Measurements from ENCODE around the gene PKP2. TPM values are rescaled to one million over a fixed set of nuclear protein-coding genes. Genes with fewer than 3 reads are reported as not detected.
A peak's percentile ranks its signal among the peaks of the same experiment; 100 is the strongest.

The PKP2 gene
- total RNA-seq, 1 experiment from 2014 or later = 18.4 TPM

DNA sequence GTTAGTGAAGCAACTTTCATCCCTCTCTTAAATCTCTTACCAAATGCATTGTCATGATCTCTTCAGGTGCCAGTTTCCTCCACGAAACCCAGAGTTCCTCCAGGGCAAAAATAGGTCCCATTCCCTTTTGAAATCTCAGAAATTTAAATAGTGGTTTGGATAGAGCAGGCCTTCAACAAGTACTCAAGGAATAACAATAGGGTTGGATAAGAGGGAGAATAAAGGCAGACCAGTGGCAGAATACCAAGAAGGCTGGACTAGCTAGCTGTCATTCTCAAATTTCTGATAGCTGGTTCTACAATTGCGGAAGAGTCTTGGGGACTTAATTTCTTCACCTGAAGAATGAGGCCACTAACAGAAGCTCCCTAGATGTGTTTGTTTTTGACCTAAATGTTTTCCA, 62.5 kb downstream of the PKP2 start:
- no peaks in the 10 kb centered on the region for H3K23me2 ChIP-seq (ENCODE audit: insufficient read length, low read depth, low read length, poor library complexity, severe bottlenecking)
- H3K9ac ChIP-seq (ENCODE audit: extremely low read depth, insufficient read length, low read length) = no peak overlapping the region
- H3K4ac ChIP-seq (ENCODE audit: low read depth, low read length) = no peak overlapping the region
- no peak overlapping the region for H3K27ac ChIP-seq (ENCODE audit: insufficient read length, low read depth, low read length)
- H3K23ac ChIP-seq (ENCODE audit: insufficient read length, low read depth, low read length) = no peak overlapping the region
- Mint-ChIP-seq H3K36me3 (ENCODE audit: insufficient read depth in 1 of 3, low read depth in 3 of 3) (peaks cover 0 to 11% (median 0%) of the 10 kb centered on the region in 3 experiments; a peak in 2 of 7 replicates), H3K9me3 (no peaks in the 10 kb centered on the region), H3K27ac (peak overlapping the region; percentile 3 to 62 (median 45); a peak in 5 of 7 replicates), H3K4me3 (no peak overlapping the region), H3K4me1 (peaks cover 23 to 29% of the 10 kb centered on the region in 2 experiments), H3K27me3 (ENCODE audit: low read depth) (no peaks in the 10 kb centered on the region)
- H3K79me1 ChIP-seq (ENCODE audit: insufficient read depth, low read depth, low read length, poor library complexity, severe bottlenecking) = no peaks in the 10 kb centered on the region
- H4K20me1 ChIP-seq (ENCODE audit: control insufficient read depth, insufficient read depth, insufficient read length) = no peaks in the 10 kb centered on the region
- no peak overlapping the region for H2BK20ac ChIP-seq (ENCODE audit: low read depth, low read length, poor library complexity, severe bottlenecking)
- H3K27me3 ChIP-seq (ENCODE audit: insufficient read depth, low read length) = no peaks in the 10 kb centered on the region
- WGBS (ENCODE audit: extremely low coverage, insufficient read length, low lambda C conversion rate) = no CpG with 5 or more reads among the region's 2 CpGs
- no peak overlapping the region for H2AFZ ChIP-seq (ENCODE audit: low read length)
- H4K8ac ChIP-seq (replicated peaks; ENCODE audit: insufficient read length, low read depth, low read length) = no peak overlapping the region
- no peaks in the 10 kb centered on the region for H3K79me2 ChIP-seq (ENCODE audit: insufficient read depth, low read length)
- no peak for DNase-seq
- no peak overlapping the region for H4K5ac ChIP-seq (ENCODE audit: insufficient read length, low read depth, low read length)
- H3K14ac ChIP-seq (ENCODE audit: insufficient read depth, low read length) = no peak overlapping the region
- no peak overlapping the region for H3K56ac ChIP-seq (ENCODE audit: insufficient read length, low read depth, low read length)
- H4K91ac ChIP-seq (ENCODE audit: insufficient read length, low read depth, low read length) = no peak overlapping the region
- H2AK5ac ChIP-seq (ENCODE audit: insufficient read length, low read length) = no peak overlapping the region
- TF ChIP-seq, protein P1, sequence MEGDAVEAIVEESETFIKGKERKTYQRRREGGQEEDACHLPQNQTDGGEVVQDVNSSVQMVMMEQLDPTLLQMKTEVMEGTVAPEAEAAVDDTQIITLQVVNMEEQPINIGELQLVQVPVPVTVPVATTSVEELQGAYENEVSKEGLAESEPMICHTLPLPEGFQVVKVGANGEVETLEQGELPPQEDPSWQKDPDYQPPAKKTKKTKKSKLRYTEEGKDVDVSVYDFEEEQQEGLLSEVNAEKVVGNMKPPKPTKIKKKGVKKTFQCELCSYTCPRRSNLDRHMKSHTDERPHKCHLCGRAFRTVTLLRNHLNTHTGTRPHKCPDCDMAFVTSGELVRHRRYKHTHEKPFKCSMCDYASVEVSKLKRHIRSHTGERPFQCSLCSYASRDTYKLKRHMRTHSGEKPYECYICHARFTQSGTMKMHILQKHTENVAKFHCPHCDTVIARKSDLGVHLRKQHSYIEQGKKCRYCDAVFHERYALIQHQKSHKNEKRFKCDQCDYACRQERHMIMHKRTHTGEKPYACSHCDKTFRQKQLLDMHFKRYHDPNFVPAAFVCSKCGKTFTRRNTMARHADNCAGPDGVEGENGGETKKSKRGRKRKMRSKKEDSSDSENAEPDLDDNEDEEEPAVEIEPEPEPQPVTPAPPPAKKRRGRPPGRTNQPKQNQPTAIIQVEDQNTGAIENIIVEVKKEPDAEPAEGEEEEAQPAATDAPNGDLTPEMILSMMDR (conservative IDR thresholded peaks at IDR 0.05) = no peak
- peaks cover 6% of the 10 kb centered on the region; the same call in 1 of the 2 replicates for H3K4me1 ChIP-seq (ENCODE audit: insufficient read depth, low read length)
- no peak overlapping the region for H2BK12ac ChIP-seq (ENCODE audit: insufficient read length, low read depth, low read length)
- no peak overlapping the region for H2BK15ac ChIP-seq (ENCODE audit: low read depth, low read length)
- H3K4me2 ChIP-seq (ENCODE audit: insufficient read depth, insufficient read length, low read length) = no peak overlapping the region
- H3T11ph ChIP-seq (ENCODE audit: low read length) = no peak overlapping the region
- H3K9me3 ChIP-seq (ENCODE audit: control insufficient read depth, low read depth, low read length) = no peaks in the 10 kb centered on the region
- H2BK5ac ChIP-seq (ENCODE audit: insufficient read length, low read length) = no peak overlapping the region
- no peak overlapping the region for H3K18ac ChIP-seq (ENCODE audit: insufficient read length, low read depth, low read length)
- H2BK120ac ChIP-seq (ENCODE audit: low read depth, low read length, poor library complexity, severe bottlenecking) = no peak overlapping the region
